Kidney (tissue), 14 donors: ENCODE results near the gene EPB41L3. TPM values are rescaled to one million over a fixed set of nuclear protein-coding genes. Genes with fewer than 3 reads are reported as not detected.

Source experiments
- DNase-seq, 5 donors: peaks; one replicate each; pipeline ENCODE4 v3.0.0-alpha.2; 2013 to 2020
- FAIRE-seq: peaks from 2 replicates; lab custom pipeline; 2012; peaks lifted over from hg19 to GRCh38; lab: Jason Lieb, UNC
- H3K27ac ChIP-seq, 2 donors: one replicate each; pipeline ENCODE4 v1.7.0; 2013; ENCODE audit warnings: low read depth in 2 of 2, low read length in 2 of 2, inconsistent platforms in 1 of 2
- H3K27me3 ChIP-seq: one replicate; pipeline ENCODE4 v1.7.1; 2013; ENCODE audit warnings: low read length, inconsistent platforms; ENCODE audit not compliant: control insufficient read depth, insufficient read depth
- H3K36me3 ChIP-seq, 3 donors: one replicate each; pipeline versions ENCODE4 v1.7.0 to v1.7.1; 2013; ENCODE audit warnings: low read length in 3 of 3, control low read depth in 1 of 3, inconsistent platforms in 1 of 3; ENCODE audit not compliant: insufficient read depth in 3 of 3, control insufficient read depth in 2 of 3
- H3K4me1 ChIP-seq, 3 donors: one replicate each; pipeline versions ENCODE4 v1.7.0 to v1.7.1; 2013; ENCODE audit warnings: low read length in 3 of 3, inconsistent platforms in 1 of 3, low read depth in 1 of 3; ENCODE audit not compliant: control insufficient read depth in 2 of 3, insufficient read depth in 2 of 3
- H3K4me3 ChIP-seq, 3 donors: one replicate each; pipeline versions ENCODE4 v1.7.0 to v1.8.1; 2013; ENCODE audit warnings: low read length in 3 of 3, control low read depth in 1 of 3, inconsistent platforms in 1 of 3
- H3K9ac ChIP-seq, 3 donors: one replicate each; pipeline versions ENCODE4 v1.7.0 to v1.7.1; 2013; ENCODE audit warnings: low read length in 3 of 3, control low read depth in 1 of 3, inconsistent platforms in 1 of 3
- H3K9me3 ChIP-seq, 3 donors: one replicate each; pipeline versions ENCODE4 v1.7.0 to v1.7.1; 2013; ENCODE audit warnings: low read length in 3 of 3, control low read depth in 1 of 3, inconsistent platforms in 1 of 3; ENCODE audit not compliant: control insufficient read depth in 2 of 3, insufficient read depth in 1 of 3
- intact Hi-C: fragments of 100-400 bp; cut with DNase I; formaldehyde crosslinking; loops from one replicate; pipeline ENCODE4 v1.11.1; 2022
- polyA plus RNA-seq: library from polyadenylated mRNA; stranded (reverse); fragments of 350-450 nt; fragmentation: Illumina TruSeq; extraction: RNeasy Lipid Tissue Mini Kit (QIAGEN cat#74804); gene quantifications from one replicate; pipeline ENCODE4 v1.2.3, GENCODE V29; 2014; ENCODE audit warnings: low read depth, low replicate concordance; ENCODE audit not compliant: insufficient read depth
- total RNA-seq: library from RNA; stranded (reverse); fragmentation: NEBNext Ultra II Directional; extraction: Animal tissue kit (Norgen Biotek cat#: 25700); gene quantifications from one replicate; pipeline ENCODE4 v1.2.1, GENCODE V29; 2021
- TF ChIP-seq, protein P1 (sequence below): IDR thresholded peaks from 3 replicates; pipeline ENCODE4 v1.5.1; 2012; ENCODE audit warnings: mild to moderate bottlenecking, moderate library complexity, borderline replicate concordance; ENCODE audit not compliant: insufficient read depth; ENCODE audit errors: extremely low read depth
- donor health status: control.
- donor health status: control.
- donor health status: control.
- donor health status: control.
- donor health status: control.
- donor health status: DM: yes; HTN: yes; CAD: no.
- donor health status: Normal renal cell carcinoma (clear cell type).

Gene EPB41L3
- total and polyA plus RNA-seq, 2 donors from 2014 or later: 35.3 to 44.6 TPM

DNA sequence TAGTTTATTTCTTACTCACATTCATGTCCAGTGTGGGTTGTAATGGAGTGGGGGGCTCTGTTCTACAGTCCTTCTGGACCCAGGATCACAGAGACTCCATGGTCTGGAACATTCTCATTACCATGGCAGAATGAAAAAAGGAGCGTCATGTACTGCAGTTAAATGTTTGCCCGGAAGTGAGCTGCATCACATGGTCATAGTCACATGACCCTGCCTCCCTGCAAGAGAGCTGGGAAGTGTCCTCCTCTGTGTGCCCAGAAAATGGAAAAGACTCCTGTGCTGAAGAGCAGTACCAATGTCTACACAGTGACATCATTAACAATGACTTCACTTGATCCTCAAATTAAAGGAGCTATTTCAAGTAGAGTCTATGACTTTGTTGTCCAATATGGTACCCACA is 174.3 kb downstream of the EPB41L3 start:
- TF ChIP-seq, protein P1, sequence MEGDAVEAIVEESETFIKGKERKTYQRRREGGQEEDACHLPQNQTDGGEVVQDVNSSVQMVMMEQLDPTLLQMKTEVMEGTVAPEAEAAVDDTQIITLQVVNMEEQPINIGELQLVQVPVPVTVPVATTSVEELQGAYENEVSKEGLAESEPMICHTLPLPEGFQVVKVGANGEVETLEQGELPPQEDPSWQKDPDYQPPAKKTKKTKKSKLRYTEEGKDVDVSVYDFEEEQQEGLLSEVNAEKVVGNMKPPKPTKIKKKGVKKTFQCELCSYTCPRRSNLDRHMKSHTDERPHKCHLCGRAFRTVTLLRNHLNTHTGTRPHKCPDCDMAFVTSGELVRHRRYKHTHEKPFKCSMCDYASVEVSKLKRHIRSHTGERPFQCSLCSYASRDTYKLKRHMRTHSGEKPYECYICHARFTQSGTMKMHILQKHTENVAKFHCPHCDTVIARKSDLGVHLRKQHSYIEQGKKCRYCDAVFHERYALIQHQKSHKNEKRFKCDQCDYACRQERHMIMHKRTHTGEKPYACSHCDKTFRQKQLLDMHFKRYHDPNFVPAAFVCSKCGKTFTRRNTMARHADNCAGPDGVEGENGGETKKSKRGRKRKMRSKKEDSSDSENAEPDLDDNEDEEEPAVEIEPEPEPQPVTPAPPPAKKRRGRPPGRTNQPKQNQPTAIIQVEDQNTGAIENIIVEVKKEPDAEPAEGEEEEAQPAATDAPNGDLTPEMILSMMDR: no peak
- no peak for FAIRE-seq
- H3K27ac ChIP-seq: no peak overlapping the region
- H3K36me3 ChIP-seq: no peaks in the 10 kb centered on the region
- no peak for DNase-seq
- H3K4me1 ChIP-seq: no peaks in the 10 kb centered on the region
- H3K9me3 ChIP-seq: no peaks in the 10 kb centered on the region
- H3K4me3 ChIP-seq: no peak overlapping the region
- no peak overlapping the region for H3K9ac ChIP-seq
- intact Hi-C loops: no loop called here
- H3K27me3 ChIP-seq: no peaks in the 10 kb centered on the region

DNA sequence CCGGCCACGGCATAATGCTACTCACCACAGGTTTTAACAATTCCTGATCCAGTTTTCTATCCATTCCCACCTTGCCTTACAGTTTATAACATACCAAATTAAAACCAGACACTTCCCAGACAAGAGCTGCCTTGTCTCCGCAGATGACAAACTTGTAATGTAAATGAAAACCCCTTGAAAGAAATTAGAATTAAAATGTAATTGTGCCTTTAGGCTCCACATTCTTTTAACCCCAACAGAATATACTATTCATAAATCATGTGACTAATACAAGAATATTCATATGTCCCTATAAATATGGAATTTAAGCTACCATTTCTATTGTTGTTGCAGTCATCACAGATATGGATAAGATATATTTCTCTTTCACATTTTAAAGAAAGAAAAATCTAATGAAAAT is 178.4 kb downstream of the EPB41L3 start:
- intact Hi-C loops: no loop called here

DNA sequence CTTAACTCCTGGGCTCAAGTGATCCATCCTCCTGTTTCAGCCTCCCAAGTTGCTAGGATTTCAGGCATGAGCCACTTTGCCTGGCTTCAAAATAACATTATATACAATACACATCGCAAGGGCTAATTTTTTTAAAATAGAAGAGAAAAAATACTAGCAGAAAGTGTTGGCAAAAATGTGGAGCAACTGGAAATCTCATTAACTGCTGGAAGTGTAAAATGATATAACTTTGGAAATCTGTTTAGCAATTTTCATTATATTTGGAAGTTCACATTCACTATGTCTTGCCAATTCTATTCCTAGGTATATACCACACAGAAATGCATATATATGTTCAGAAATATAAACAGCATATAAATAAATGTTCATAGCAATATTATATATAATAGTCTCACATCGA is 193.2 kb downstream of the EPB41L3 start:
- no peaks in the 10 kb centered on the region for H3K27me3 ChIP-seq
- no peak overlapping the region for H3K4me3 ChIP-seq
- no peak overlapping the region for H3K9ac ChIP-seq
- H3K4me1 ChIP-seq: no peaks in the 10 kb centered on the region
- H3K36me3 ChIP-seq: no peaks in the 10 kb centered on the region
- no peak for FAIRE-seq
- DNase-seq: no peak
- intact Hi-C loops: no loop called here
- no peaks in the 10 kb centered on the region for H3K9me3 ChIP-seq
- TF ChIP-seq, protein P1: no peak
- H3K27ac ChIP-seq: no peak overlapping the region

More for the DNA sequence above, 178.4 kb downstream of the EPB41L3 start:
- FAIRE-seq (no peak), DNase-seq (no peak)
- H3K4me1 ChIP-seq: no peaks in the 10 kb centered on the region
- no peaks in the 10 kb centered on the region for H3K36me3 ChIP-seq
- H3K9ac ChIP-seq: no peak overlapping the region
- H3K4me3 ChIP-seq: no peak overlapping the region
- H3K27ac ChIP-seq: no peak overlapping the region
- no peaks in the 10 kb centered on the region for H3K27me3 ChIP-seq
- TF ChIP-seq, protein P1: no peak
- H3K9me3 ChIP-seq: no peaks in the 10 kb centered on the region

Other genes starting within 250 kb of the EPB41L3 start
- 17.5 TPM for gene ZBTB14, start 248.3 kb downstream of the EPB41L3 start, total RNA-seq
- gene ZBTB14, start 248.3 kb downstream of the EPB41L3 start, polyA plus RNA-seq: 6.7 TPM